OCI-M2 (cell line): ENCODE results near the gene PRR19.
"Not testable (repeated sequence)": the region's sequence is repeated elsewhere in the genome, so short reads cannot be mapped to it uniquely, and the experiment has no call there.

ENCODE experiments used
- DNase-seq: peaks from one replicate; lab custom pipeline; 2025; ENCODE audit not compliant: unreplicated experiment; lab: John Stamatoyannopoulos, UW

Gene PRR19, protein sequence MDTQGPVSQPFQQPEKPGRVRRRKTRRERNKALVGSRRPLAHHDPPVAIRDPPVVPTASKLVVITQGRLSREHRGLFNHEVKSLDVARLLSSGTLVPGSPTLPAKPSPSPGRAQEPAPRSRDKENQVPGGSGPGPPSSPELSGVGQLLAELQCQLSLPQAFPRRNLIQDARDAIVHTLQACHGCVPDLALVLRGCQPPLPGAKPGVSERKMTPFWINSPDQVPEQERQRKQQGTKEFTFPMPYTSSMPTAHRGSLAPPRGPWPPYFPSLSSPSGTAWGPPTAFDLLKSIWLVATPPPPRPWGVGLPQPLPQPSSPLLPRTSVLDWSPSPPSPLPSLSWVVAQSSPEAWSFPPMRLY

DNA sequence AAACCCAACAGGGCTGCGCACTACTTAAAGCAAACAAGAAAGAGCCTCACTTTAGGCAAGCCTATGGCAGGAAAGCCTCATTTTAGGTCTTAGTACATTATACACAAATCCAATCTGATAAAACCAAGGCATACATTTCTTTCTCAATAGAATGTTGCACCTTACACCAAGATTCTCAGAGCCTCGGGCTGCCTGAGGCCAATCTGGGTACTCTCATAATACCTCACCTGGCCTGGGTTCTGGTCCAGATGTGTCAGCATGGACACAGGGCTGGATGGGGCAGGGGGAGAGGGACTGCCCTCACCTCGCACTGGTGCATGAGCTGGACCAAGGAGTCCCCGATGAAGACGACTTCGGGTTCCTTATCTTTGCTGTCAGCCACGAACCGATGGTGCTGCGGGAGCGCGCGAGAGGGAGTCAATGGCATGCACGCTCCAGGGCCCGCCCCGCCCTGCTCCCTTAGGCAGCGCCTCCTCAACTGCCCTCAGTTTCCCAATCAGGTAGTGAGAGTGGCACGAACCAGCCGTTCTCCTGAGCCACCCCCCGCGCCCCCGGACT is at the start of gene PRR19:
Gene PRR19 (plus strand): TSS at position 487 of the 558 bp plus-strand sequence. CDS start 7,453 bp downstream, outside the sequence.
- no peak for DNase-seq

DNA sequence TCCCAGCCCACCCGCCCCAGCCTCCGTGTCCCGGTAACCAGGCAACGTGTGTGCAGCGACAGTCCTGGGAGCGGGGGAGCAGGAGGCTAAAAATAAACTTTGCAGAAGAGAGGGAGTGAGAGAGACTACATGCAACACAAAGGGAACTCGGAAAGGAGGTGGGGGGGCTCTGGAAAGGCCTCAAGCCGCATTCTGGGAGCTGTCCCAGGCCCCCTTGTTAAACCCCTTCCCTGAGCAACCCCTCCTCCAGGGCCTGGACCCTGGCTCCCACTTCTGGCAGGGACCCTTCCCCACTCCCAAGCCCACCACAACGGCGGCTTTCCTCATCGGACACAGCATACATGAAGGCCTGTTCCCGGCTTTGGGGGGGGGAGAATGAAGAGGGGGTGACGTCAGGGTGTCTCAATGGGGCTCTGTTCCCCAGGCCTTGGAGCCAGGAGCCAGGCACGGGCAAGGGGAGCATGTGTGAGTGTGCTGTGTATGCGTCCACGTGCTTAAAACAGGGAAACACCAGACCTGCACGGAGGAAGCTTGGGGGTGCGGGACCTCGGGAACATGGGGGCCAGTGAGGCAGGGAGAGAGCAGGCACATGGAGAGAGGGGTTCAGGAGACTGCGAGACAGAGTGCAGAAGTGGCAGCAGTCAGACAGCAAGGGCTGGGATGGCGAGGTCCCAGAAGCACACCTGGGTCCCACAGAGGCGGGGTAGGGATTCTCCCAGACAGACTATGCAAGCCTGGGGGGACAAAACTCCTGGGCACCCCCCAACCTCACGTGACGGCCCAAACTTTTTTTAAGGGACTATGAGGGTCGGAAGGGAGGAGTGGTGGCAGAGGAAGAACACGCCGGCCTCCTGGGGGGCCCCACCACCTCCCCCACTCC is 49.3 kb upstream of the PRR19 start:
- no peak for DNase-seq

DNA sequence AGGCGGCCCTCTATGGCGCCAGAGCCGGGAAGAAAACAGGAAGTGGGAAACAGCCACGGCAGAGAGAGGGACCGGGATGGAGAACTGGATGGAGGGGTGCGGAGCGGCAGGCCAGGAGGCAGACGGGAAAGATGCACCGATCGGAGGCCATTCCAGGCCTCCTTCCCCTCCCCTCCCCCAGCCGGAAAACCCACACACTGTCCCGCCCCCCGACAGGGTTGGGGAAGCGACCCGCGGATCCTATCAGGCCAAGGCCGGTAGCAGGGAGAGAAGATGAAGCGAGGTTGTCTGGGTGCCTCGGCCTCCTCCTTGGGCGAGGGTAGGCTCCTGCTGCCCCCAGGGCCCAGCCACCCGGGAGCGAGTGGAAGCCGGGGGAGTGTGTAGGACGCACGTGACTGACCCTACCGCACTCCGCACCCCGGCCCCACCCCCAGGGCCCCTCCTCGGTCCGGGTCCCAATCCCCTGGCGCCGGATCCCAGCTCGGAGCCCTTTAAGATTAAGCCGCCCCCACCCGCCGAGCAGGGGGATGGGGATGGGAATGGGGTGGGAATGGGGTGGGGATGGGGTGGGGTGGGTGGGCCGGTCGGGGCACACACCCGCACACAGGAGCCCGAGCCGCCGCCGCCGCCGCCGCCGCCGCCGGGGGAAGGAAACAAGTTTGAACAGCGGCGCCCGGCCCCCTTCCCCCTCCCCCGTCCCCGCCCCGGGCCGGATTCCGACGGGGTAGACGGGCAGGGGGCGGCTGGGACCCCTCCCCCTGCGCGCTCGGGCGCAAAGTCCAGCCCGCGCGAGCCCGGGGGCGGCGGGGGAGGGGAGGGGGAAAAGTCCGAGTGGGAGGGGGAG is 48.5 kb upstream of the PRR19 start:
- DNase-seq: no peak

DNA sequence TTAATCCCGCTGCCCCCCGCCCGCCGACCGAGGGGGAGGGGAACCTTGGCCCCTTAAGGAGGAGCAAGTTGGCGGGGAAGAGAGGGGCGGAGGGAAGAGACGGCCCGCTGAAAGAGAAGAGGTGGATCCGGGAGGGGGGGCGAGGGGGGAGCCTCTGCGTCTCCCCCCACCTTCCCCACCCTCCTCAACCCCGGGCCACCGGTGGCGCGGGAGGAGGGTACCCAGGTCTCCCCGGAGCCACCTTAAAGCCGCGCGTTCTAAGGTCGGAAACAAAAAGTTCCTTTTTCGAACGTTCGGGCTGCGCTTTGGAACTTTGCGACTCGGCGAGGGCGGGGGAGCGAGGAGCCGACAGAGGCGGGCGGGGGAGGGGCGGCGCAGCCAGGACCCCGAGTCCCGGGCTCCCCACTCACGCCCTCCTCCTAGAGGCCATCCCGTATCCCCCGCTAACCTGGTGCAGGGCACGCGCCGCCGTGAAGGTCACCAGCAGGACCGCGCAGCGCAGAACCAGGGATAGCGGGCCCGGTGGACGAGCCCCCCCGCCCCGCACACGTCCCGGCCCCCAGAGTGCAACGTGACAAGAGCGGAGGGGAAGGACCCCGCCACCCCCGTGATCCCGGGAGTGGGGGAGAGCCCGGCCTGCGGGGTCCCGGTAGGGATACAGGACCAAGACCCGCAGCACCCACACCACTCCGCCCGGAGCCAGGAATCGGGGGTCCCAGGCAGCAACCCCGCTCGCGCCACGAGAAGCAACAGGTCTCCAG is 47.7 kb upstream of the PRR19 start:
- DNase-seq: no peak

DNA sequence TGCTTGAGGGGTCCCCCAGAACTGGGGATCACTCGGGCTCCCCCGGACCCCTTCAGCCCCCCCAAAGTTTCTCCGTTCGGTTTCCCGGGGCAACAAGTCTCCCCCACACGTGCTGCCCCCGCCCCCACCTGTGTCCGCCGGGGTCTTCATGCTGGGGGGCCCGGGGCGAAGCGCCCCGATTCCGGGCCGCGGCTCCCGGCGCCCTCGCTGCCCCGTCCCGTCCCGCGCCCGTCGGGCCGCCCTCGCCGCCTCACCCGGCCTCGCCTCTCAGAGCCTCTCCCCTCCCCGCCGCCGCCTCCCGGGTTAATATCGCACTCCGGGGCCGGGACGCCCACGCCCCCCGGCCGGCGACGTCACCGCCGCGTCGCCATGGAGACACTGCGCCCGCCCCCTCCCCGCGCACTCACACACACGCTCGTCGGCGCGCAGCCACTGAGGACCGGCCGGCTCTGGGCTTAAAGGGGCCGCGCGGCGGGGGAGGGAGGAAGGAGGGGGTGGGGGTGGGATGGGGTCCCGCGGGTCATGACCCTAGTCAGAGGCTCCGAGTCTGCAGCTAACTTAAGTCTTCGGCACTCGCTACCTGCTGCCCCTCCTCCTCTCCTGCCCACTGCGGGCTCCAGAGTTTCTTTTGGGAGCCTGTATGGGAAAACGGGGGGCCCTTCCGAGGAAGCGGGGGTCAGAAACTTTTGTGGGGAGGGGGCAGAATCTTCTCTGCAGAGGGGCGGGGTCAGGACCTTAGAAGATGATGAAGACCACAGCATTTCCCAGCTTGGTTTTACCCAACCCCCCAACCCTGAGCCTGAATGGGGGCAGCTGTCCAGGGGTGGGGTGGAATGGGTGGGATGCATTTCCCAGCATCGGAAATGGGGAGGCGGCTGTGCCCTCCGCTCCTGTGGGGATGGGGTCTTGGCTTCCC is 46.8 kb upstream of the PRR19 start, which contains the start of gene ERF:
Gene ERF (minus strand): TSS at position 279 of the 916 bp plus-strand sequence. CDS start 129 bp downstream, at position 150.
- DNase-seq: no peak

DNA sequence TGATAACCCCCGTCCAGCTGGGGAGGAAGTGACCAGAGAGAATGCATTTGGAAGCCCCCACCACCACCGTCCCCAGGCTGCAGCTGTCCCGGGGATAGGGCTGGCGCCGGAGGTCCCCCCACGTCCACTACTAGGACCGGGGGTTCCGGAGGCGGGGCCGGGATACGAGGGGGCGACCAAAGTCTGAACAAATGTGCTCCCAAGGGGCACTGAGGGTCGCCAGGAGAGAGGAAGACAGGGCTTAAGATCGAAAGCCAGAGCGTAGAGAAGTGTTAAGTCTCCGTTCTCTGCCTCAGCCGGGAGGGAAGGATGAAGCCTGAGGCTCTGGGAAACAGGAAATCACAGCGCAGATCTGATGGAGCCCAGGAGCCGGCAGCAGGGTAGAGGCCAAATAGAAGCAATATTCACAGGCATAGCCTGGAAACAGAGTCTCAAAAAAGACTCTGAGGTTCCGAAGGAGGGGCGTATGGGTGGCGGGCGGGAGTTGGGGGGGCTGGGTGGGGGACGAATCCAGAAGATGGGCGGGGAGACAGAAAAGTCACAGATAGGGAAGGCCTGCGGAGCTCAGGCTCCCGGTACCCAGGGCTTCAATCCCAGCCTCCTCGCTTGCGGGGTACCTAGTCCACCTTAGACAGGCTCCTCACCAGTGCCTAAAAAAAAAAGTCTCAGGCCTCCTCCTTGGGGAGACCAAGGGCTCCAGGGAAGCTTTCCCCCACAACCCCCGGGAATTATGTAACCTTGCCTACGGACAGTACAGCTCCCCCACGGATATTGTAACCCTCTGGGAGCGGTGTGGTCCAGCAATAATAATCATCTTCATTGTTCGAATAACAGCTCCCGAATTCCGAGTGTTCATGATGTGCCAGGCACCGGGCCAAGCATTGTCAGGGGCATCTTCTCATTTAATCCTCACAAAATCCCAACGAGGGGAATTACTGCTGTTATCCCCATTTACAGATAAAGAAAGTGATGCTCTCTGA is 45.9 kb upstream of the PRR19 start:
- no peak for DNase-seq

DNA sequence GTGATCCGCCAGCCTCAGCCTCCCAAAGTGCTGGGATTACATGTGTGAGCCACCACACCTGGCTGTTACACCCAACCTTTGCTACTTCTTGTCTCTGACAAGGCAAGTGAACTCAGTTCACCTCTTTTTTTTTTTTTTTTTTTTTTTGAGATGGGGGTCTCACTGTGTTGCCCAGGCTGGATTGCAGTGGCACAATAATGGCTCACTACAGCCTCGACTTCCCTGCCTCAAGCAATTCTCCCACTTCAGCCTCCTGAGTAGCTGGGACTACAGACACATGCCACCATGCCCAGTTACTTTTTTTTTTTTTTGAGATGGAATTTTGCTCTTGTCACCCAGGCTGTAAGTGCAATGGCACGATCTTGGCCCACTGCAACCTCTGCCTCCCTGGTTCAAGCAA is 44.1 kb upstream of the PRR19 start:
- not testable (repeated sequence) for DNase-seq

DNA sequence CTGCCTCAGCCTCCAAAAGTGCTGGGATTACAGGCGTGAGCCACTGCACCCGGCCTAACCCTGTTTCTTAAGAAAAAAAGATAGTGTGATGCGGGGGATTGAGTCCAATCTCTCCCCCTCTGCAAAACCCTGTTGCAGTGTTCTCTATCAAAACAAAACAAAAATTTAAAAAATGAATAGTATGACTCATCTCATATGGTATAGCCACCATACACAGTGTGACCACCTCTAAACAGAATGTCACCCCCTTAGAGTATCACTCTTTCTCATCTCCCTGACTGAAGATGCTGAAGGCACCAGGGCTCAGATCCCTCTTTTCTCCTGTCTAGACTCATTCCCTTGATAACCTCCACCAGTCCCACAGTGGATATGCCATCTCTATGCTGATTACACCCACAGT is 40.2 kb upstream of the PRR19 start:
- DNase-seq: no peak

DNA sequence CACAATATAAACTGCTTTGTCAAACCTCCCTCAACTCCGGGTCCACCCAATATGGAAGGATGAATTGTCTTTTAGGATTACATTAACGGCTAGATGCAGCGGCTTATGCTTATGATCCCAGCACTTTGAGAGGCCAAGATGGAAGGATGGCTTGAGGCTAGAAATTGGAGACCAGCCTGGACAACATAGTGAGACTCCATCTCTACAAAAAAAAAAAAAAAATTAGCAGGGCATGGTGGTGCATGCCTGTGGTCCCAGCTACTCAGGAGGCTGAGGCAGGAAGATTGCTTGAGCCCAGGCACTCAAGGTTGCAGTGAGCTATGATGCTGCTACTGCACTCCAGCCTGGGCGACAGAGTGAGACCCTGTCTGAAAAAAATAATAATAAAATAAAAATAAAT is 35.8 kb upstream of the PRR19 start:
- DNase-seq: not testable (repeated sequence)

DNA sequence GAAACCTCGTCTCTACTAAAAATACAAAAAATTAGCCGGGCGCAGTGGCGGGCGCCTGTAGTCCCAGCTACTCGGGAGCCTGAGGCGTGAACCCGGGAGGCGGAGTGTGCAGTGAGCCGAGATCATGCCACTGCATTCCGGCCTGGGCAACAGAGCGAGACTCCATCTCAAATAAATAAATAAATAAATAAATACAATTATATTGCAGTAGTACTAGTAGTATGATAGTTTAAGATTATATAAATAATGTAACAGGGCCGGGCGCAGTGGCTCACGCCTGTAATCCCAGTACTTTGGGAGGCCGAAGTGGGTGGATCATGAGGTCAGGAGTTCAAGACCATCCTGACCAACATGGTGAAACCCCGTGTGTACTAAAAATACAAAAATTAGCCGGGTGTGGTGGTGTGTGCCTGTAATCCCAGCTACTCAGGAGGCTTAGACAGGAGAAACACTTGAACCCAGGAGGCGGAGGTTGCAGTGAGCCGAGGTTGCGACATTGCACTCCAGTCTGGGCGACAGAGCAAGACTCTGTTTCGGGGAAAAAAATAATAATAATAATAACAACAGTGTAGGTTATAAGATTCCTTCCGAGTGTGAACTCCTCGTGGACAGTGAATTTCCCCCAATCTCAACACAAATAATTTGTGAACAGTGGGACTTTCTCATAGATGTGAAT is 34.9 kb upstream of the PRR19 start:
- DNase-seq: not testable (repeated sequence)

DNA sequence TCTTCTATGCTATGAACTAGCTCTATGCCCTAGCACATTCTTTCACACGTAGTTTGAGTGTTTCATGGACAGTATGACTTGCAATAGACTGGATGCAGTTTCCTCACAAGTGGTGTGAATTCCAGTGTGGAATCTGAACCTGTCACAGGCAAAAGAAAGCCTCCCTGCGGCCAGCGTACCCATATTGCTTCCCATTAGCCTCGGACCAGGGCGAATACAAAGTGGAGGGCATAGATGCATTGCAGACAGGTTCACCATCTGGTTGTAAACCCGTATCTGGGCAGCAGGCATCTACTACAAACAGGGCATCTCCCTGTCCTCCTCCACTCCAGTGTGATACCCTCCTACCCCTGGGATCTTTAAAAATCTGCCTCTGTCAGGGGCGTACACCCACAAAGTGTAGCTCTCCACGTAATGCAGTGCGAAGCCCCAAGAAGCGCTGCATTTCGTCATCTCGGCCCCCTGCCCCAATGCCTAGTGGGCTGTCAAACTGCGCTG is 34.2 kb upstream of the PRR19 start:
- DNase-seq: no peak

DNA sequence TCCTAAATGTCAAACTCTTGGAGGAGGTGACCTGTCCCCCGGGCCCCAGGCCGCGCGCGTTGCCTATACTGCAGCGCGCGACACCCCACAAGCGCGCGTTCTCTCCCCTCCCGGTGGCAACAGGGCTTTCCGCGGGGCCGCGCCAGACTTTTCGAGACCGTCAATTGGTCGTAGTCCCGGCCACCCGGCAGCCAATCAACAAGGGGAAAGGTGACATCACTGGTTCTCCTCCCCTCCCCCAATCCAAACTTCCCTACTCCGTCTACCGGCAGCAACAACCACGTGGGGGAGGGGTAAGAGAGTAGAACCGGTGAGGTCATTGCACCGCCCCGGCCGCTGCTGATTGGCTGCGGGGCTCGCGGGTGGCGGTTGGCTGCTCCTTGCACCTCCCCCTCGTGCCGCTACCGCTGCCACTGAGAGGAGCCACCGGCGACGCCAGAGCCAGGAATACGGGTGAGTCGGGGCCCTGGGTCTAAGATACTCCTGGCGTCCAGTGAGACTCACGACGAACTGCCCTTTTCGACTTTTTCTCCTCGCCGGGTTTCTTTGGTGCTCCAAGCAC is 33.7 kb upstream of the PRR19 start:
- peak; percentile 99 for DNase-seq

DNA sequence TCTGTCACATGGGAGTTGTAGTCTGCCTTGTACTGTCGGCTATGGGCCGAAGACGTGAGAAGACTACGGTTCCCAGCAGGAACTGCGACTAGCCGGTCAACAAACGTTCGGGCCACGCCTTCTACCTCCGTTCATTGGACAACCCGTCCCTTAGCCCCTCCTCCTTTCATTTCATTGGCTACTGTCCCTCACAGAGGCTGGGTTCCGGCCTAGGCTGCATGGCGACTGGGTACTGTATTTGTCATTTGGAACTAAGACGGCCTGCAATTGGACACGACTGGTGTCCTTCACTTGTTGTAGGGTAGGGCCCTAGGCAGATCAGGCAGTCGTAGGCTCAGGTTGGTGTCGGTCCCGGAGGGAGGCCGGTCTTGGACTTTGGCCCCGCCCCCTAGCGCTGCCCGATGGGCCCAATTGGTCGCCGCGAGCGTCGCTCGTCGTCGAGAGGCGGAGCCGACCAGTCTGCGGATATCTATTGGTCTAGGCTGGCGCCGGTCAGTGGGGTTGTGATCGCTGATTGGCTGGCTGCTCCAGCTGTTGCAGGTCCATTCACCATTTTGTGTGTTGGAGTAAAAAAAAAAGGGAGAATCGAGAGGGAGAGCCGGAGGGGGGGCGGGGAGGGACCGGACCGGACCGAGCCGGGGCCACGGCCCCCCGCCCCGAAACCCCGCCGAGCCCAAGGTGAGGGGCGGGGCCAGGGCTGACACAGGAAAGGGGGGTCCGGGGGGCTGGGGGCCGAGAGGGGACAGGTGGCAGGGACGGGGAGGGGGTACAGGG is 33.0 kb upstream of the PRR19 start, which contains the start of gene CIC:
Gene CIC (plus strand): TSS at position 549 of the 774 bp plus-strand sequence. CDS start 2,532 bp downstream, outside the sequence.
- peak; percentile 99 for DNase-seq

DNA sequence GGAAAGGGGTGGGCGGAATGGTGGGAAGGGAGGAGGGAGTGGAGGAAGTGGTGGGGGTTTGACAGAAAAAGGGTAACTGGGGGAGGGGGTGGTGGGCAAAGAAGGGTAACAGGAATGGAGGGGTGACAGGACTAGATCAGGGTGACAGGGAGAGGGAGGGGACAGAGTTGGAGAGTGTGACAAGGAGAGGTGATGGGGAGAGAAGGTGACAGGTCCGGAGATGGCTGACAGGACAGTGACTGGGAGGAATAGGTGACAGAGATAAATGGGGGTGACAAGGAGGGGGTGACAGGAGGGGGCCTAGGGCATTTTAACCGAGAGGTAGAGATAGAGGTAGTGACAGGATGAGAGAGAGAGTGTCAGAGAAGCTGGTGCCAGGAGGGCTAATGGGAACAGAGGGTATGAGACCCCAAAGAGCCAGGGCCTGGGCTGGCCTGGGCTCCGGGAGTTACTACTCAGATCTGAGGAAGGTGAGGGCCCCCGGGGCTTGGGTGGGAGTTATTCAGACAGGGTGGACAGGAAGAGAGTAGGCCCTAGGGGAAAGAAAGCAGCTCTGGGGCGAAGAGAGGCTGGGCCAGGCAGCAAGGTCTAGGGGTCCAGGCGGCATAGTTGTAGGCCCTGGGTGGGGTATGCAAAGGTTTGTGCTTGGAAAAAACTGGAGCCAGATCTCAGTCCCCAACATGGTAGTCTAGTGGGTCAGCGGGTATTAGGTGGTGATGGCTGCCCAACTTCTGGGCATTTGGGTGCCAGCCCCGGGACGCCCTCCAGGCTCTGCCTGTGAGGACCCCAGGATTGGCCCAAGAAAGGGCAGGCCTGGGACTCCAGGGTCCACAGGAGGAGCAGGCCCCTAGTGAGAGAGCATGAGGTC is 32.2 kb upstream of the PRR19 start:
- no peak for DNase-seq
